ENCODE data around the gene BPNT1. TPM values are rescaled to one million over a fixed set of nuclear protein-coding genes. Genes with fewer than 3 reads are reported as not detected.
"Not testable (repeated sequence)": the region's sequence is repeated elsewhere in the genome, so short reads cannot be mapped to it uniquely, and the experiment has no call there.

The BPNT1 gene, protein sequence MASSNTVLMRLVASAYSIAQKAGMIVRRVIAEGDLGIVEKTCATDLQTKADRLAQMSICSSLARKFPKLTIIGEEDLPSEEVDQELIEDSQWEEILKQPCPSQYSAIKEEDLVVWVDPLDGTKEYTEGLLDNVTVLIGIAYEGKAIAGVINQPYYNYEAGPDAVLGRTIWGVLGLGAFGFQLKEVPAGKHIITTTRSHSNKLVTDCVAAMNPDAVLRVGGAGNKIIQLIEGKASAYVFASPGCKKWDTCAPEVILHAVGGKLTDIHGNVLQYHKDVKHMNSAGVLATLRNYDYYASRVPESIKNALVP
- 25.9 and 29.7 TPM in 2 replicates for total RNA-seq (2014; rRNA removed; shearing (Covaris generic); ENCODE audit: low replicate concordance)

- in situ Hi-C loops (cut with HindIII; ENCODE audit: low pct_unique_long_range_greater_than_20kb, low sequenced_read_pairs), result no loop called here
- peak; percentile 83 for DNase-seq (ENCODE audit: low read depth)
Measured at GRCh38 chr1:220089650-220090556, at the start of gene BPNT1. TSS of gene BPNT1 (minus strand) at chr1:220089788. CDS start at chr1:220079846, 9,942 bp downstream.

- no peak for DNase-seq (ENCODE audit: low read depth)
- in situ Hi-C loops (cut with HindIII; ENCODE audit: low pct_unique_long_range_greater_than_20kb, low sequenced_read_pairs), result no loop called here
Measured at GRCh38 chr1:220137019-220137786, 47.6 kb upstream of the BPNT1 start.

GRCh38 chr1:220135755-220136154, 46.2 kb upstream of the BPNT1 start:
- DNase-seq (ENCODE audit: low read depth), result no peak
- in situ Hi-C loops (cut with HindIII; ENCODE audit: low pct_unique_long_range_greater_than_20kb, low sequenced_read_pairs), result no loop called here

DNA sequence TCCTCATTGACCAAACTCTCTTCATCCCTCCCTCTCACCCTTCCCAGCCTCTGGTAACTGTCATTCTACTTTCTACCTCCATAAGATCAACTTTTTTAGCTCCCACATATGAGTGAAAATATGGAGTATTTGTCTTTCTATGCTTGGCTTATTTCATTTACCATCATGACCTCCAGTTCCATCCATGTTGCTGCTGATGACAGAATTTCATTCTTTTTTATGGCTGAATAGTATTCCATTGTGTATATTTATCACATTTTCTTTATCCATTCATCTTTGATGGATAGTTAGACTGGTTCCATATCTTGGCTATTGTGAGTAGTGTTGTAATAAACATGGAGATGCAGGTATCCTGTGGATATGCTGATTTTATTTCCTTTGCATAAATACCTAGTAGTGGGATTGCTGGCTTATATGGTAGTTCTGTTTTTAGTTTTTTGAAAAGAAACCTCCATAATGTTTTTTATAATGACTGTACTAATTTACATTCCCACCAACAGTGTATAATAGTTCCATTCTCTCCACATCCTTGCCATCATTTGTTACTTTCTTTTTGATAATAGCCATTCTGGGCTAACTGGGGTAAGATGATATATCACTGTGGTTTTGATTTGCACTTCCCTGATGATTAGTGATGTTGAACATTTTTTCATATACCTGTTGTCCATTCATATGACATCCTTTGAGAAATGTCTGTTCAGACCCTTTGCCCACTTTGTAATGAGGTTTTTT, 40.1 kb upstream of the BPNT1 start:
- in situ Hi-C loops (cut with HindIII; ENCODE audit: low pct_unique_long_range_greater_than_20kb, low sequenced_read_pairs), result no loop called here
- DNase-seq (ENCODE audit: low read depth), result no peak

GRCh38 chr1:220127076-220127475, 37.5 kb upstream of the BPNT1 start:
- no peak for DNase-seq (ENCODE audit: low read depth)
- in situ Hi-C loops (cut with HindIII; ENCODE audit: low pct_unique_long_range_greater_than_20kb, low sequenced_read_pairs), result no loop called here

GRCh38 chr1:220124542-220124941, 35.0 kb upstream of the BPNT1 start:
- in situ Hi-C loops (cut with HindIII; ENCODE audit: low pct_unique_long_range_greater_than_20kb, low sequenced_read_pairs), result no loop called here
- DNase-seq (ENCODE audit: low read depth), result no peak

DNA sequence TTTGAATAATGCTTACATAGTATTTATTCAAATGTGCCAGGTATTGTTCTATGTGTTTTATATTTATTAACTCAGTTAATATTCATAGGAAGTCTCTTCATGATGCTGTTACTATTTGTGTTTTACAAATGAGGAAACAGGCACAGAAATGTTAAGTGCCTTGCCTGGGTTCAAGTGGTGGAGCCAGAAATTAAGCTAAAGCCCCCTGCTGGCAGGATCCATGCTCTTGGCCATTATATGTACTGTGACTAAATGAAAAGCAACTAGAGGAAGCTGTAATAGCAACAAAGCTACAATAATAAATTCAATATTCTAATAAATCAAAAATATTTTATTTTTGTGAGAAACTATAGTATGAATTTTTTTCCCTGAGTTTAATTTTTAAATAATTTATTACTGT, 34.3 kb upstream of the BPNT1 start:
- in situ Hi-C loops (cut with HindIII; ENCODE audit: low pct_unique_long_range_greater_than_20kb, low sequenced_read_pairs), result no loop called here
- DNase-seq (ENCODE audit: low read depth), result no peak

DNA sequence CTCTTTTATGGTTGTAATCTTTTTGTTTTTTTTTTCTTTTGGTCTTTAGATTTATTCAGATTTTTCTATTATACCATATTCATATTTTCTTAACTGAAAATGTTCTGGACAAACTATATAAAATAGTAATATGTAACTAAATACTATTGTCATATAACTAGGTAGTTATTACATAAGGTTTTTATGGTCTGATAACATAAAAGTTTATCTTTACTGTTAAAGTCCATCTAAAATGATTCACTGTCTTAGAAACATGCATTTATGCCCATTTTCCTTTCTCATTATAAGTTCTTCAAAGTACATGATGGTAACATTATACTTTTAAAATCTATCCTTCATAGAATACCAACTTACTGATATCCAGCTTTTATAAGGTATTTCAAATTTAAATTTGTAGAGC, 33.5 kb upstream of the BPNT1 start:
- no peak for DNase-seq (ENCODE audit: low read depth)
- in situ Hi-C loops (cut with HindIII; ENCODE audit: low pct_unique_long_range_greater_than_20kb, low sequenced_read_pairs), result no loop called here

GRCh38 chr1:220121791-220122530, 32.4 kb upstream of the BPNT1 start:
- in situ Hi-C loops (cut with HindIII; ENCODE audit: low pct_unique_long_range_greater_than_20kb, low sequenced_read_pairs), result no loop called here
- no peak for DNase-seq (ENCODE audit: low read depth)

DNA sequence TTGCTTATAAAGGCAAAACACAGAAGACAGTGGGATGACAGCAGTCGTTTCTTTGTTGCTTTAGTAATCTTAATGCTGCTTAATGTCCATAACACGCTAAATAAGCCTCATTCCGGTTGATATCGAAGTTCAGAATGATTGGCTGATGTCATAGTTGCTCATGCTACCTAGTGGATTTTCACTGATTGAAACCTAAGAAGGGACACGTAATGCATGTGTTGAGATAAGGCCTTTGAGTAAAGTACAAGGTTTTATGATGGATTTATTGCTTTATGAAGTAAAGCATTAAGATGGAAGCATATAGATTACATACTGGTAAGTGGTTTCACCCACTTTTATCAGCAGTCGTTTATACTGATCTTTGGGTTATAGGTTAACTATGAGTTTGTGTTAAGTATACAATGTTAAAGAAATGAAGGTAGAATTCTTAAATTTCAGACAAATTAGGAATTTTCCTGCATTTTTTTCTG, 29.5 kb upstream of the BPNT1 start:
- no peak for DNase-seq (ENCODE audit: low read depth)
- in situ Hi-C loops (cut with HindIII; ENCODE audit: low pct_unique_long_range_greater_than_20kb, low sequenced_read_pairs), result no loop called here

- in situ Hi-C loops (cut with HindIII; ENCODE audit: low pct_unique_long_range_greater_than_20kb, low sequenced_read_pairs), result no loop called here
Measured at GRCh38 chr1:220113136-220113695, 23.6 kb upstream of the BPNT1 start.

GRCh38 chr1:220112600-220112999, 23.0 kb upstream of the BPNT1 start:
- DNase-seq (ENCODE audit: low read depth); in situ Hi-C loops (cut with HindIII; ENCODE audit: low pct_unique_long_range_greater_than_20kb, low sequenced_read_pairs): not testable (repeated sequence)

More at GRCh38 chr1:220113136-220113695, 23.6 kb upstream of the BPNT1 start:
- DNase-seq (ENCODE audit: low read depth), result no peak

DNA sequence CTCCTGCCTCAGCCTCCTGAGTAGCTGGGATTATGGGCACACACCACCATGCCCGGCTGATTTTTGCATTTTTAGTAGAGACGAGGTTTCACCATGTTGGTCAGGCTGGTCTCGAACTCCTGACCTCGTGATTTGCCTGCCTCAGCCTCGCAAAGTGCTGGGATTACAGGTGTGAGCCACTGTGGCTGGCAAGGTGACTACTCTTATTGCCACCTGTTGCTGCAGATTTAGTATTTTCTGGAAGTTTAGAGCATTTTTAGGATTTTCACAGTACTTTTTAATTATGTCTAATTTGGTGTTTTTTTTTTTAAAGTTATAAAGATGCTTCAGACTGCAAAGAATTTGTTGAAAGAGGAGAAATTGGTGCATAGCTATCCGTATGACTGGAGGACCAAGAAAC, 20.9 kb upstream of the BPNT1 start:
- DNase-seq (ENCODE audit: low read depth); in situ Hi-C loops (cut with HindIII; ENCODE audit: low pct_unique_long_range_greater_than_20kb, low sequenced_read_pairs): not testable (repeated sequence)

GRCh38 chr1:220099826-220100225, 10.2 kb upstream of the BPNT1 start:
- in situ Hi-C loops (cut with HindIII; ENCODE audit: low pct_unique_long_range_greater_than_20kb, low sequenced_read_pairs), result no loop called here
- DNase-seq (ENCODE audit: low read depth), result no peak

DNA sequence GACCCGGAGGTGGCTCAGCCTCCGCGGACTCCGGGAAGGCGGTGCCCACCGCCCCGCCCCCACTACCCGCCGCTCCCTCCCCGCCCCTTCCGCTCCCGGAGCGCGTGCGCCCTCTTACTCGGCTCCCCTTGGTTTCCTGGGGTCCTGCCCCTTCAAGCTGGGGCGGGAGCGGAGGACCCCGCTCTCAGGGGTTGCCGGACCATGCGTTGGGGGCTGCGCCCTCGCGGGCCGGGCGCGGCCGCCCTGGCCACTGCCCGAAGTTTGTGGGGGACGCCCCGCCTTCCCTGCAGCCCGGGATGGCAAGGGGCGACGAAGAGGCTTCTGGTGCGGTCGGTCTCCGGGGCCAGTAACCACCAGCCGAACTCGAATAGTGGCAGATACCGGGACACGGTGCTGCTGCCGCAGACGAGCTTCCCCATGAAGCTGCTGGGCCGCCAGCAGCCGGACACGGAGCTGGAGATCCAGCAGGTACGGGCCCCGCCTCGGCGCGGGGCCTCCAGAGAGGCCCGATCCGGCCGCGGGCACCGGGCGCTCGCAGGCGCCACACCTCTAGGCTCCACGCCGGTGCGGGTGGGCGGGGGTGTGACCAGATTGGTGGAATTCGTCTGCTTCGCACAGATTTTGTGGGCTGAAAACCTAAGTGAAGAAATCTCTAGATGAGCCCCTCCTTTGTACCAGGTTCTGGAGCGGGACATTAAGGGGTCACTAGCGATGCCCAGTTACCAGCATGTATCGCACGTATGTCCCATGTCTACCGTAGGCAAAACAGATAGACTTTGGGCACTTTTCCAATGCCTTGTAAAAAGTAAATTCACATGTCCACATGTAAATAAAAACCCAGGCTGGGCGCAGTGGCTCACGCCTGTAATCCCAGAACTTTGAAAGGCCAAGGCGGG, 4.7 kb upstream of the BPNT1 start, which contains the start of gene IARS2:
IARS2 (plus strand) TSS at position 117 of the 896 bp plus-strand sequence; CDS start at position 202, 85 bp downstream.
- in situ Hi-C loops (cut with HindIII; ENCODE audit: low pct_unique_long_range_greater_than_20kb, low sequenced_read_pairs), result no loop called here

More for the DNA sequence above, 4.7 kb upstream of the BPNT1 start, which contains the start of gene IARS2:
- peak; percentile 80 for DNase-seq (ENCODE audit: low read depth)
